NCI-H345 treated with DMSO at 0.1 percent for 48 hours (cell line): ENCODE results near the gene FAM210B.
"Not testable (repeated sequence)": the region's sequence is repeated elsewhere in the genome, so short reads cannot be mapped to it uniquely, and the experiment has no call there.

Experiments used
- DNase-seq: peaks from one replicate; lab custom pipeline; 2025; ENCODE audit not compliant: unreplicated experiment; lab: John Stamatoyannopoulos, UW

Gene FAM210B

DNA sequence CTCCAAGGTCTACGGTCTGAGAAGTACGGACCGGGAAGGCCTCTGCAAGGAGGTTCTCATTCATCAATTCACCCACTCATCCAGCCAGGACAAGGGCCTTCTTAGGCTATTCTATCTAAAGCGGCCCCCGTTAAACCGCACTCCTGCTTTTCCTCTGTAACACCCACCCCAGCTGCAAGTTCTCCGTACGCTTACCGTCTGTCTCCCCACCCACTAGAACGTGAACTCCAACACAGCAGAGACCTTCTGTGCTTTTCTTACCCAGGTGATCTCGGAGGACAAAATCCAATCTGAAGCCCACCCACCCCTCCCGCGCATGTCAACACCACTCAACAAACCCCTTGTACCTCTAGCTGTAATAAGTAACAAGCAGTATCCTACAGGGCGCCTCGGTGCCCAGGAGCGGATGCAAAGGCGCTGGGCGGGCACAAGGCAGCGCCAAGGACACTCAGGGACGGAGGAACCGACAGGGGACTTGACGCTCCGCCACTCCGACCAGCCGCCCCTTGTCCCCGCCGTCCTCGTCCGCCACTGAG is 32.9 kb downstream of the FAM210B start:
- no peak for DNase-seq

DNA sequence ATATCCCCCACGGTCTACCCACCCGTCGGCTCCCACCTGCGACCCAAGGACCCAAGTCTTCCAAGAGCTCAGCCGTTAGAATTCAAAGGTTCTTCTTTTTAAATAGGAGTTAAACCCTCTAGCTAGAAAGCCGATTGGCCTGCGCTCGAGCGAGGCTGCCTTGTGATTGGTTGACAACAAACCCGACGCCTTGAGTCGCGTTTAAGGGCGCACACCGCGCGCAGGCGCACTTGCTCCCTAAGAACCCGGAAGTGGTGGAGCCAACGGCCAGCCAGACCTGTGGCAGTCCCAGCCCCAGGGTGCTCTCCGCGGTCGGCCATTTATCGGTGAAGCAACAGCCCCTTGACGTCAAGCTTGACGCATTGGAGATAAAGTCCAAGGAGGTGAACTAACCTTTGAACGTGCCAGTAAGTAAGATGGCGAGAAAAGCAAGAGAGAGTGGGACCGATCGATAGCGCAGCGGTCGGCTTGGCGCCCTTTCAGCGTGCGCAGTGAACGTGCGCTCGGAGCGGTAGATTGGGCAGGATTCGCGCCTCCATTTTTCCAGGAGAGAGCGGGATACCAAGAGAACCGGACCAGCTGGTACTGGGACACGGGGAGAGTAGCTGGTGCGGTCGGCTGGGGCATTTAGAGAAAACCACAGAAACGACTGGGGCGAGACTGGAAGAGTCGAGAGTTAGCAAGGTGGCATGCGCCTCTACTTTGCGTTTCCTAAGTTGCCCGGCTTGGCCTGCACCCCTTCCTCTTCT is 33.5 kb downstream of the FAM210B start, which contains the start of the genes AURKA and CSTF1:
Gene AURKA (minus strand): TSS at position 84 of the 749 bp plus-strand sequence. CDS start 4,018 bp downstream, outside the sequence.
Gene CSTF1 (plus strand): TSS at position 514 of the 749 bp plus-strand sequence. CDS start 2,908 bp downstream, outside the sequence.
- peak; percentile 99 for DNase-seq

DNA sequence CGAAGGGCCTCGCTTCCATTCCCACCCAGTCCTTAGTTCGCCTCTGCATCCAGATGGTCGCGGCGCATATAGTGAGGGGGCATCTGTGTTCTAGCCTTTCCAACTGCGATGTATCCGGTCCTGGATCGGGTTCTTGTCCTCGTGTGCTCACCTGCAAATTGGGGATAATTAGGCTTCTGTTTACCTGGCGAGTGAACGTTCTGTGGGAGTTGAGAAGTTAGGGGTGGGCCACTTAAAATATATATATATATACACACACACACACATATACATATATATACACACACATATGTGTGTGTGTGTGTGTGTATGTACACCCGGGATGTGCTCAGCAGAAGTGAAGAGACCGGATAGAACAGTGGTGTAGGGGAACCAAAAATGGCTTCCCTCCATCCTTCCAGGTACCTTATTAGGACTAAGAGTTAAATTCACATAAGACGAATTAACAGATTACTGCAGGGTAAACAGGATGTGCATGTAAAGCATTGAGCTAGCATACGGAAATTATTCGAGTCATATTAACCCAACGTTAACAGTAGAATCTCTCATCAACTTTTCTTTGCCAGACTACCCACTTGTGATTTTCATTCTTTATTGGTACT is 34.2 kb downstream of the FAM210B start:
- no peak for DNase-seq

DNA sequence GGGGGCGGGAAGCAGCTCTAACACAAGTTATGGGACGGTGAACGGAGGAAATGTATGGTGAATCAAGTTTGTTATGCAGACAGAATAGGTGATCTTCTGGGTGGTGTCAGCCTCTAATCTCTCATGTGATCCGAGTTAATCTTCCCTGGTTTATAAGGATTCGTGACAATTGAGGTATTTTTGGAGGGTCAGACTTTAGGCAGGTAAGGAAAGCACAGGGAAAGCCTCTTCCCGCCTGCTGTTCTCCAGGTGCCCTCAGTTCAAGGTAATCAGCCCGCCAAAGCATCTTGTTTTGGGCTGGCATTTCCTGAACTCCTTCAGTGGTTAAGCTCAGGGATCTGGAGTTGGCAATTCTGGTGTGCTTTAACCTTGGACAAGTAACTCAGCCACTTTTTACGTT is 34.9 kb downstream of the FAM210B start:
- no peak for DNase-seq

DNA sequence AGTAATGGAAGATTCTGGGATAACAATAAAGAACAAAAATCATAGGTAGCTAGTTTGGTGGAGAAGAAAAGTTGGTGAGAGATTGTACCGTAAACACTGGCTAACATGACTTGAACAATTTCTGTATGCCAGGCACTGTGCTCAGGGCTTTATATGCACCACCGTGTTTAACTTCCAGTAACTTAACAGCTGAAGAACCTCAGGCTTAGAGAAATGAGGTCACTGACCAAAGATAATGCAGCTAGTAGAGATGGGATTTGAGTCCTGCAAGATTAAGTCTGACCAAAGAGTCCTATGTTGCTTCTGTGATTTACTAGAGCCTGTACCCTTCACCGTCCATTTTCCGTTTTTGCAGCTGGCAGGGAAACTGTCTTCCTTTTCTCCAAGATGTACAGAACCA is 36.4 kb downstream of the FAM210B start:
- DNase-seq = no peak

DNA sequence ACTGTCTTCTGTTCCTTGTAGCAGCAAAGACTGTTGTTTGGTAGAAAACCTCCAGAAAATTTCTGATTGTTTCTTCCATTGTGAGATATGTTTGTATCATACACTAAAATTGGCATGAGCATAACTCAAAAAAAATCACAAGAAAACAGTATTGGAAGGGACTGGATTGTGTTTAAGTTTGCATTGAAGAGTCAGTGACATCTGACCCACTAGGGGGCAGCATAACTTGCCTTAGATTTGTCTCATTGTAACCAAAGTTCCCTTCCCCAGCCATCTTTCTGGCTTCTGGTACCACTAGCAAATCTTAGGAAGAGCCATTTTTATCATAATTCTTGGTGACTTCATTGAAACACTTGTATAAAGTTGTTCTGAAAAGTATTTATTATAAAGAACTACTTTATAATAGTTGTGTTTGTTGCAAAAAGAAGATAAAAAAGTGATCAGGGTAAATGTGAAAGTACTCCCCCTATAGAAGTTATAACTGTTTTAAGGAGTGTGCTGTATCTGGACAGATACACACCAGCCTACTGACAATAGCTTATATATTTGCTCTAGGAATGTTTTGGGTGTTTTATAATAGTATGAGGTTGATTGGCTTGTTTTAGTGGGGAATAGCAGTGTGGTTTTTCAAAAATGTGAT is 41.3 kb downstream of the FAM210B start:
- peak; percentile 16 for DNase-seq

DNA sequence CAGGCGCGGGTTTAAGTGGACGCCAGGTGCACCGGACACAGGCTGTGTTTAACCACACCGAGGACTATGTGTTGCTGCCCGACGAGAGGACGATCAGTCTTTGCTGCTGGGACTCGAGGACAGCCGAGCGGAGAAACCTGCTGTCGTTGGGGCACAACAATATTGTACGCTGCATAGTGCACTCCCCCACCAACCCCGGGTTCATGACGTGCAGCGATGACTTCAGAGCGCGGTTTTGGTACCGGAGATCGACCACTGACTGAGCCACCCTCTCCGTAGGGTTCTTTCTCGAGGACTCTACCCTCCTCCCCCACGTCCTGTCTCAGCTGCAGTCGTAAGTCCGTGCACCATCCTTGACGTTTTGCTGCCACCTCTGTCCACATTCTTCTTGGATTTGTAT is 44.7 kb downstream of the FAM210B start:
- no peak for DNase-seq

DNA sequence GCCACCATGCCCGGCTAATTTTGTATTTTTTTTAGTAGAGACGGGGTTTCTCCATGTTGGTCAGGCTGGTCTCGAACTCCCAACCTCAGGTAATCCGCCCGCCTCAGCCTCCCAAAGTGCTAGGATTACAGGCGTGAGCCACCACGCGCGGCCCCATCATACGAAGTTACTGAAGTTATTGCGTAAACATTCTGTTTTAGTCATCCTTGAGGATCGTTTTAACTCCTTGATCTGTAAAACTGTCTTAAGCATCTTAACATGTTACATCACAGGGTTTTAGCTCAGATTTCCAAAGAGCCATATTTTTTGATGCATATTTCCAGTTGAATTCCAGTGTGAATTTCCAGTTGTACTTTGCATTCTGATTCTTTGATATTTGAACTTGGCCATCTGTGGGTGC is 46.6 kb downstream of the FAM210B start:
- not testable (repeated sequence) for DNase-seq

DNA sequence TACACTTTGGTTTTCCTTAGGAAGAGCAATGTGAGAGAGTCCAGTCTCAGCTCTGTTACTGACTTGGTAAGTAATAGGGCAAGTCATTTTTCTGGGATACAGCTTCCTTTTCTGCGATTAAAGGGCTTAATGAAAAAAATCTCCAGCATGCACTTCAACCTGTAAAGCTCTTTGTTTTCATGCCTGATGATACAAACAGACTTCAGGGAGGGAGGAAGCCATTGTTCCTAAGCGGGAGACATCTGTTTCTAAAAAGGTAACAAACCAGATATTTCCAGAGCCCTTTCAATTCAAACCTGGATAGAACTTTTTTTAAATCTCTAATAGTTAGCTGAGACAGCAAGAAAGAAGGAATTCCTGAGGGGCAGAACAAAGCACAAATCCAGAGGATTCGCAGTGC is 48.1 kb downstream of the FAM210B start:
- no peak for DNase-seq

DNA sequence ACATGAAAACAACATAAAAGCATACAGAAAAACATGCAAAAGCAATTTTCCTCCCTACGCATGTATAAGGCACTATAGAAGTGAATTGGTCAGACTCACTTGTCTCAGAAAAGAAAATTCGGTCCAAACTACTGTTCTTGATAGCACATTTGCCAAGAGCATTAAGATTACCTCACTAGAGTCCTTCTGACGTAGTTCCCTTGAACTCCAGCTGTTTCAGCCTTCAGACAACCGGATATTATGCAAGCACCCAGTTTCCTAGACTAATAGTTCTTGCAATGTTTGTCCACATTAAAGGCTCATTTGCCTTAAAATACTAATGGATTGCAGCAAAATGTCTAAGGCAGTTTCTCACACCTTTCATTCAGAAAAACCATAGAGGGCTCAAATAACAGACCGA is 50.7 kb downstream of the FAM210B start:
- DNase-seq = no peak

DNA sequence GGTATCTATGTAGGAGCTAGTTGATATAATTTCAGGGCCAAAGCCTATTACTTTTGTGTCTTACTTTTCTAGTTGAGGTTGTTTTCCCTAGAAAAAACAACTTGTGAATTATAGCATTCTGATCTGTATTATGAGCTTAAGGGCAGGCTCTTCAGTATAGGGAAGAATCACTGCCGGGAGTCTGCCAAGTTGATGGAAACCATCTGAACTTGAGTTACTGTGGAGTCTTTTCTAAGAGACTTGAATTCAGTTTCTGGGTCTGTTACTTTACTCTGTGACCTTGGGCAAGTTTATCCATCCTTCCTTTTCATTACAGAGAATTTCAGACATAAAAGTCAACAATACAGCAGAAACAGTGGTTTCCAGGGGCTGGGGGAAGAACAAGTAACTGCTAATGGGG is 51.2 kb downstream of the FAM210B start:
- DNase-seq = no peak

DNA sequence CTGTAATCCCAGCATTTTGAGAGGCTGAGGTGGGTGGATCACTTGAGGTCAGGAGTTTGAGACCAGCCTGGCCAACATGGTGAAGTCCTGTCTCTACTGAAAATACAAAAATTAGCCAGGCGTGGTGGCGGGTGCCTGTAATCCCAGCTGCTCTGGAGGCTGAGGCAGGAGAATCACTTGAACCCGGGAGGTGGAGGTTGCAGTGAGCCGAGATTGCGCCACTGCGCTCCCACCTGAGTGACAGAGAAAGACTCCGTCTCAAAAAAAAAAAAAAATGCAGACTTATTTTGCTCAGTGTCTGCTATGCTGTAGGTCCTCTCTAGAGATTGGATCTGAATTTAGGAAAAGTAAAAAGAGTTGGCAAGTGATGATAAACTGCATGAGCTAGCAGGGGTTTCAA is 52.5 kb downstream of the FAM210B start:
- not testable (repeated sequence) for DNase-seq

DNA sequence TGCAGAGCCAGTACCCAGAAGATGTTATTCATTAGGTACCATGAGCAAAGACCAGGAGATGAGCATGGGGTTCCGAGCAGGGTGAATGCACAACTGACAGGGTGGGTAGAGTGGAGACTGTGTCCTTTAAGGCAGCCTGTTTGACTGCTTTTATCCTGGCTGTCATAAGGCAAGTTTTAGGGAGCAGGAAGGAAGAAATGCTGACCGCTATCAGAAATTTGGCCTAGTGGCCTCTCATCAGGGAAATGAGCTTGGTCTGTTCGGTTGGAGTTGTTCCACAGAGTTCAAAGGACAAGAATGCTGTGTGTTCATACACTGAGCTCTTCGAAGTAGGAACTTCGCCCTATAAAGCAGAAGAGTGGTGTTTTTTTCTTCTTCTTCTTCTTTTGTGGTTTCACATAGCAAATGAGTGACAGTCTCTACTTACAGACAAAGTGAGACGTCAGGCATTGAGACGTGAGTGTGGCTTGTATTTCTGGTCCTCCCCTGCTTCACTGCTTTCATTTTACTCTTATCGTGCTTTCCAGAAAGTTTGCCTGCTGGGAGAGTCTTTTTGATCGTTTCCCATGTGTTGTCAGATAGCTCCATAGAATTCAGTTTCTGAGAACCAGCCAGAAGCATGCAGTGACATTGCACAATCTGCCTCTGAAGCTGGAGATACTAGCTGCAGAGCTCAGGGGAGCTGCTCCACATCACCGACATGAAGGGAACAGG is 53.1 kb downstream of the FAM210B start, which contains the start of gene CASS4:
Gene CASS4 (plus strand): TSS at position 502 of the 714 bp plus-strand sequence. CDS start 199 bp downstream, at position 701.
- DNase-seq = no peak

DNA sequence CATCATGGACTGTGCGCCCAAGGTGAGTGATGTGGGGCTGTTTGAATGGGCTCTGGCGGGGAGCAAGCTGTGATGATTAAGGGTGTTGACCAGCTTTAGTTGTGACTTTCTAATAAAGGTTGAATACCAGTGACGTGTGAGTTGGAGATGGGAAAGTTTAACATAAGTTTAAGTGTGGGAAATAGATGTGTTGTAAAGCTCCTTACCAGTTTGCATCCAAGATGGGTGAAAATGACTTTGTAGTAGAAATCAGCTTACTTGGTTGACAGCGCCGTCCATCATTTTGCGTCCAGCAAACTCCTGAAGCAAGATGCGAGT is 53.7 kb downstream of the FAM210B start:
- no peak for DNase-seq

DNA sequence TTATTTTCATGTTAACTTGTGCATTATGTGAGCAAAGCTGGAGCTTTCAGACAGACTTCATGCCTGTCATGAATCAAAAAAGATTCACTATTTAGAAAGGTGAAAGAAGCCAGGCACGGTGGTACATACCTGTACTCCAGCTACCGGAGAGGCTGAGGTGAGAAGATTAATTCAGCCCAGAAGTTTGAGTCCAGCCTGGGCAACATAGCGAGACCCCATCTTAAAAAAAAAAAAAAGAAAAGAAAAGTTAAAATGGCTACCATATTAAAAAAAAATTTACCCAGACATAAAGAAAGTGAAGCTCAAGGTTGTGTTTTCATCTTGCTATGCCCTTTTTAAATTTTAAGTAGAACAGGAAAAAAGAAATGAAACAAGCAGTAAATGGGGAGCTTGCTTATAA is 54.2 kb downstream of the FAM210B start:
- DNase-seq = no peak

DNA sequence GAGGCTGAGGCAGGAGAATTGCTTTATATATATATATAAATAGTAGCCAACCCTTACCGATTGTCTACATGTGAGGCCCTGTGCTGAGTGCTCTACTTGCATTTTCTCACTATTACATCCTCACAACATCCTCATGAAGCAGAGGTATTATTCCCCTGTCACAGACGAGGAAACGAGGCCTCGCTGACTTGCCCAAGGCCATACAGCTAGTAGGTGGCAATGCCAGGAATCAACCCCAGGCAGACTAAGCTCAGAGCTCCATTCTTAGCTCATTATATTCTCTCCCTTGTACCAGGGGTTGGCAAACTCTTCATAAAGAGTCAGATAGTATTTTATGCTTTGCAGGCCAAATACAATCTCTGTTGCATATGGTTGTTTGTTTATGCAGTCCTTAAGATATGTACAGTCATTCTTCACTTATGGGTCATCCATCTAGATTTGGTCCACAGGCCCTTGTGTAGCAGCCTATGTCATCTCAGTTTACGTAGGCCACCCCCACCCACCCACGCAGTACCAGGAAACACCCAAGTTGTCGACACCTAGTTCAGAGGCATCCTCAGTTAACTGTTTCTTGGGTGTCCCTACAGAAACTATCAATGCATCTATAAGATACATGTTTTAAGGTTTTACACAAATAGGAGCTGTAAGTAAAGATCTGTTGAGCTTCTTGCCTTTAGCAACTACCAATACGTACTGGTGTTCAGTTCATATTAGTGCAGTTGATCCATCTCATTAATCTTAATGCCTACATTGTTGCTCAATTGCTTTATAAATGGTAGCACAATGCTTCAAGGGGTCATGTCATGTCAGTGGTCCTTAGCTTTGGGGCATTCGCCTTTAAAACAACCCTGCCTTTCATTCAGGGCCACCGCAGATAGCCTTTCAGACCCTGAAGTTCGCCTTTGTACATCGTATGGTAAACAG is 56.3 kb downstream of the FAM210B start:
- DNase-seq = no peak

DNA sequence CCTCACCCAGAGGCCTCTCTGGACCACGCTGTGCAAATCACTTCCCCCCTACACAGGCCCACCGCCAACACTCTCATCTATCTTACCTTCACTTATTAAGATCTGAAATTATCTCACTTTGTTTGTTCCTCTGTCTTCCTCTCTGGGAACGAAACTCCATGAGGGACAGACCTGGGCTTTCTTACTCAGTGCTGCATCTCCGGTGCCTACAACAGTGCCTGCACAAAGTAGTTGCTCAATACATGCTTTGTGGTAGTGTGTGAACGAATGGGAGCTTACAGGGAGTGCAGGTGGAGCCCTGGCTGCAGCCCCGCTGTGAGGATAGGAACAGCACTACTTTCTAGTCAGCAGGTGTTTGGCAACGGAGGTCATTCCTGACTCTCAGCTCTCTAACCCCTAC is 58.6 kb downstream of the FAM210B start:
- no peak for DNase-seq

DNA sequence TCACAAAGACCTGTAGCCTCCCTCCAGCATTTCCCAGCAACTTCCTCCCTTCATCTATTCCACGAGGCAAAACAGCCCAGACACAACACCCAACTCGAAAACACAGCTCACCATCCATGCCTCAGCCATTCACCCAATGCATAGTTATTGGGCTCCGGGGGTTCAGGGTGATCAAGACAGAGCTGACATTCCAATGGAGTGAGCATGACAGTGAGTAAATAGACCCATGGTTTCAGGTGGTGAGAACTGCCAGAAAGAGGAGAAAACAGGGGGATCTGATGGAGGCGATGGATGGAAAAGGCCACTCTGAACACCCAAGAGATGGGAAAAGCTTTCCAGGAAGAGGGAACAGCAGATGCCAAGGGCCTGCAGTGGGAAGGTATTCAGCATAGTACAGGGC is 59.1 kb downstream of the FAM210B start:
- DNase-seq = no peak
